IMR-90 (cell line): Measurements from ENCODE around the gene CDT1.

Experiments
- BHLHE40 ChIP-seq: fragments of 150-350 bp; IDR thresholded peaks from 2 replicates; pipeline ENCODE4 v1.6.1; 2016; ENCODE audit warnings: mild to moderate bottlenecking, low read depth, low read length
- CEBPB ChIP-seq: IDR thresholded peaks from 2 replicates; pipeline ENCODE4 v1.6.1; 2012; ENCODE audit warnings: low read depth, low read length, improper control_type of control experiment
- MAFK ChIP-seq: IDR thresholded peaks from 2 replicates; pipeline ENCODE4 v1.6.1; 2012; ENCODE audit warnings: low read depth, low read length, improper control_type of control experiment
- MXI1 ChIP-seq: IDR thresholded peaks from 2 replicates; pipeline ENCODE4 v1.6.1; 2012; ENCODE audit warnings: low read depth, mild to moderate bottlenecking, low read length, moderate library complexity, borderline replicate concordance
- NFE2L2 ChIP-seq: fragments of 150-350 bp; IDR thresholded peaks from 2 replicates; pipeline ENCODE4 v1.6.1; 2016; ENCODE audit warnings: low read depth, mild to moderate bottlenecking, low read length
- POLR2A ChIP-seq: IDR thresholded peaks from 2 replicates; pipeline ENCODE4 v1.6.1; 2012; ENCODE audit warnings: mild to moderate bottlenecking, low read depth, low read length
- RCOR1 ChIP-seq: IDR thresholded peaks from 2 replicates; pipeline ENCODE4 v1.6.1; 2012; ENCODE audit warnings: mild to moderate bottlenecking, low read length, improper control_type of control experiment; ENCODE audit not compliant: insufficient replicate concordance
- RFX5 ChIP-seq: IDR thresholded peaks from 2 replicates; pipeline ENCODE4 v1.8.0; 2012; ENCODE audit warnings: low read depth, mild to moderate bottlenecking, low read length, moderate library complexity
- SMC3 ChIP-seq: fragments of 150-350 bp; IDR thresholded peaks from 2 replicates; pipeline ENCODE4 v1.6.1; 2016; ENCODE audit warnings: low read depth, mild to moderate bottlenecking, antibody characterized with exemption, low read length, moderate library complexity
- TF ChIP-seq, protein P1 (sequence below): conservative IDR thresholded peaks from 2 replicates; pipeline ENCODE4 v1.5.1; 2012; ENCODE audit warnings: mild to moderate bottlenecking, low read depth, low read length, improper control_type of control experiment
- TF ChIP-seq, protein P2 (sequence below): fragments of 150-350 bp; IDR thresholded peaks from 2 replicates; pipeline ENCODE4 v1.6.1; 2016; ENCODE audit warnings: low read depth, mild to moderate bottlenecking, low read length, moderate library complexity, borderline replicate concordance
- TF ChIP-seq, protein P3 (sequence below): fragments of 150-350 bp; IDR thresholded peaks from 2 replicates; pipeline ENCODE4 v1.6.1; 2017; ENCODE audit warnings: mild to moderate bottlenecking, antibody characterized with exemption, low read length, low read depth

DNA sequence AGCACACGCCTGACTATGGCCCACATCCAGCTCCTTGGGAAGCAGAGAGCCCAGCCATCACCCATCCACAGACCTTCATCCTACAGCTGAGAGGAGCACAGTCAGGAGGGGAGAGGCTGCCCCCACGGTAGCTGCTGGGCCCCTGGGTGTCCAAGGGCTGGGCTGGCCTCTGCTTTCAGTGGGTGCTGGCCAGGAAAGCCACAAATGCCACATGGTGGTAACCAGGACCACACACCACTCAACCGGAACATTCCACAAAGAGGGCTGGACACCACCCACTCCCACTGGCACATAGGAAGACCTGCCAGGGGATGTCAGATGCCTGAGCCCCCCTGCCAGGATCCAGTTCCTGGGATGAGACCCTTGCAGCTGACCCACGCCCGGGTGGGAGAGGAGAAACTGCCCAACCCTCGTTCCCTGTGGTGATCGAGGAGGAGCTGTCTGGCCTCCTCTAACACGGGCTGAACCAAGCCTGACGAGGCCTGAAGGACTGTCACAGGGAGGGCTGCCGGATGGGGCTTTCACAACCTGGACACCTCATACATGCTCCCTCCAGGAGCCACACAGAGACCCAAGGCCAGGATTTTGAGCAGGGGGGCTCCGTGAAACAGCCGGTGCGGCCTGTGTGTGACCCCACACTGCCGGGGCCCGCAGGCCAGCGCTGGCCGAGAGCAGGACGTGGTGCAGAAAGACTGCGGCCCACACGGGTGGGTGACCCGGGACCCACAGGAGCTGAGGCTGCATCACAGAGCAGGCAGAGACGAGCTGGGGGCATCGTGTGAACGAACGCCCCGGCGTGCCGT, 49.3 kb upstream of the CDT1 start:
- TF ChIP-seq, protein P1, sequence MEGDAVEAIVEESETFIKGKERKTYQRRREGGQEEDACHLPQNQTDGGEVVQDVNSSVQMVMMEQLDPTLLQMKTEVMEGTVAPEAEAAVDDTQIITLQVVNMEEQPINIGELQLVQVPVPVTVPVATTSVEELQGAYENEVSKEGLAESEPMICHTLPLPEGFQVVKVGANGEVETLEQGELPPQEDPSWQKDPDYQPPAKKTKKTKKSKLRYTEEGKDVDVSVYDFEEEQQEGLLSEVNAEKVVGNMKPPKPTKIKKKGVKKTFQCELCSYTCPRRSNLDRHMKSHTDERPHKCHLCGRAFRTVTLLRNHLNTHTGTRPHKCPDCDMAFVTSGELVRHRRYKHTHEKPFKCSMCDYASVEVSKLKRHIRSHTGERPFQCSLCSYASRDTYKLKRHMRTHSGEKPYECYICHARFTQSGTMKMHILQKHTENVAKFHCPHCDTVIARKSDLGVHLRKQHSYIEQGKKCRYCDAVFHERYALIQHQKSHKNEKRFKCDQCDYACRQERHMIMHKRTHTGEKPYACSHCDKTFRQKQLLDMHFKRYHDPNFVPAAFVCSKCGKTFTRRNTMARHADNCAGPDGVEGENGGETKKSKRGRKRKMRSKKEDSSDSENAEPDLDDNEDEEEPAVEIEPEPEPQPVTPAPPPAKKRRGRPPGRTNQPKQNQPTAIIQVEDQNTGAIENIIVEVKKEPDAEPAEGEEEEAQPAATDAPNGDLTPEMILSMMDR: no peak
- TF ChIP-seq MAFK (no peak), MXI1 (no peak), CEBPB (no peak), SMC3 (no peak), POLR2A (no peak), NFE2L2 (no peak), BHLHE40 (no peak), RCOR1 (no peak), RFX5 (no peak)
- TF ChIP-seq, protein P2, sequence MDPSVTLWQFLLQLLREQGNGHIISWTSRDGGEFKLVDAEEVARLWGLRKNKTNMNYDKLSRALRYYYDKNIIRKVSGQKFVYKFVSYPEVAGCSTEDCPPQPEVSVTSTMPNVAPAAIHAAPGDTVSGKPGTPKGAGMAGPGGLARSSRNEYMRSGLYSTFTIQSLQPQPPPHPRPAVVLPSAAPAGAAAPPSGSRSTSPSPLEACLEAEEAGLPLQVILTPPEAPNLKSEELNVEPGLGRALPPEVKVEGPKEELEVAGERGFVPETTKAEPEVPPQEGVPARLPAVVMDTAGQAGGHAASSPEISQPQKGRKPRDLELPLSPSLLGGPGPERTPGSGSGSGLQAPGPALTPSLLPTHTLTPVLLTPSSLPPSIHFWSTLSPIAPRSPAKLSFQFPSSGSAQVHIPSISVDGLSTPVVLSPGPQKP: no peak
- TF ChIP-seq, protein P3, sequence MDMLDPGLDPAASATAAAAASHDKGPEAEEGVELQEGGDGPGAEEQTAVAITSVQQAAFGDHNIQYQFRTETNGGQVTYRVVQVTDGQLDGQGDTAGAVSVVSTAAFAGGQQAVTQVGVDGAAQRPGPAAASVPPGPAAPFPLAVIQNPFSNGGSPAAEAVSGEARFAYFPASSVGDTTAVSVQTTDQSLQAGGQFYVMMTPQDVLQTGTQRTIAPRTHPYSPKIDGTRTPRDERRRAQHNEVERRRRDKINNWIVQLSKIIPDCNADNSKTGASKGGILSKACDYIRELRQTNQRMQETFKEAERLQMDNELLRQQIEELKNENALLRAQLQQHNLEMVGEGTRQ: no peak
